Stimulated activated CD8-positive, alpha-beta memory T cell treated with anti-CD3 and anti-CD28 coated beads, Interleukin-4, amount 100 ng/mL, for 1 hour (primary cell): ENCODE results near the gene ZNF577.

Experiments used
- DNase-seq, 2 donors: peaks; one replicate each; pipeline ENCODE4 v3.0.0-alpha.2; 2020; ENCODE audit warnings: low read depth in 2 of 2, low spot score in 1 of 2

Gene ZNF577

GRCh38 chr19:51873097-51873496, 14.7 kb downstream of the ZNF577 start:
- DNase-seq: no peak

GRCh38 chr19:51861870-51862622, 25.7 kb downstream of the ZNF577 start:
- no peak for DNase-seq

DNA sequence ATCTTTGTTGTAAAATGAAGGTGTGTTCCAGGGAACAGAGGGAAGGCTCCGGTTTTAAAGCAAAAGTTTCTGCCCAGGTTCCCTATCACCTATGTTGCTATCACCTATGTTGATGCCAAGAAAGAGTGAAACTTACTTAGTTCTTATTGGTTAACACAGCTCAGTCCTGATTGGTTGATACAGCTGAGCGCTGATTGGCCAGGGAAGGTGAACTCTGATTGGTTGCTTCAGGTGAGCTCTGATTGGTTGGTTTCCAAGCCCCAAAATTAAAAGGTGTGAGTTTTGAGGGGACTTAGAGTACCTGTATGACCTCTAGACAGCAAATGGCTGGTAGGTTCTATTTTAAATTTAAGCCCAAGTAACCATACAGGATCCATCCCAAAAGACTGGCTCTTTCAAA, 50.6 kb downstream of the ZNF577 start:
- DNase-seq: no peak

GRCh38 chr19:51830274-51830673, 57.5 kb downstream of the ZNF577 start:
- DNase-seq: no peak

DNA sequence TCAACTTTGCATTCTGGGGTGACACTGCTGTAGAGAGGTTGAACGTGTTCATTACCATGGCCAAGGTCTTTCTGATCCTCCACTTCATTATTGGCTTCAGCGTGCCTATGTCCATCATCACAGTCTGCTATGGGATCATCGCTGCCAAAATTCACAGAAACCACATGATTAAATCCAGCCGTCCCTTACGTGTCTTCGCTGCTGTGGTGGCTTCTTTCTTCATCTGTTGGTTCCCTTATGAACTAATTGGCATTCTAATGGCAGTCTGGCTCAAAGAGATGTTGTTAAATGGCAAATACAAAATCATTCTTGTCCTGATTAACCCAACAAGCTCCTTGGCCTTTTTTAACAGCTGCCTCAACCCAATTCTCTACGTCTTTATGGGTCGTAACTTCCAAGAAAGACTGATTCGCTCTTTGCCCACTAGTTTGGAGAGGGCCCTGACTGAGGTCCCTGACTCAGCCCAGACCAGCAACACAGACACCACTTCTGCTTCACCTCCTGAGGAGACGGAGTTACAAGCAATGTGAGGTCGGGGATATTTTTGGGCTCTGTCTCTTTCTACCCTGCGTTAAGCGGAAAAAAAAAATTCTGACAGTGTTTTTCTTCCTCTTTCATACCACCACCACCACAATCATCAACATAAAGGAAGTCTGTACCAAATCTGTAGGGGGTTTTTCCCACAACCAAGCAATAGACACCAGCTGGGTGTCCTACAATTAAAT, 63.3 kb downstream of the ZNF577 start:
- no peak for DNase-seq

GRCh38 chr19:51822946-51823345, 64.8 kb downstream of the ZNF577 start:
- no peak for DNase-seq

DNA sequence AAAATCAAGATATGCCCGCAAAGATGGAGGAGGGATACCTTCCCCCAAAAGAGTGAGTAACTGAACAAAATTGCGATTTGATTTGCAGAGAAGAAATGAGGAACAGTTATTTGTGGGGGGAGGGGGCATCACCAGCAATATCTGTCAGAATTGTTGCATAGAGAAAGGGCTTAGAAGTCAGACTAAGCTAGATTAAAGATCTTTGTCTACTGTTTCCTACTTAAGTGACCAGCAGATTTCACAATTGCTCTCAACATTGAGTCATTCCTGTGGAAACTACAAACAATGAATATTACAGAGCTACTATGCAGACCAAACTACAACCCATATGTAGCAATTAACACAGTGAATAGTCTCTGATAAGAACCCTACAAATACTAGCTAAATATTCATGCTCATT, 65.4 kb downstream of the ZNF577 start:
- DNase-seq: no peak

GRCh38 chr19:51821921-51822320, 65.8 kb downstream of the ZNF577 start:
- no peak for DNase-seq

DNA sequence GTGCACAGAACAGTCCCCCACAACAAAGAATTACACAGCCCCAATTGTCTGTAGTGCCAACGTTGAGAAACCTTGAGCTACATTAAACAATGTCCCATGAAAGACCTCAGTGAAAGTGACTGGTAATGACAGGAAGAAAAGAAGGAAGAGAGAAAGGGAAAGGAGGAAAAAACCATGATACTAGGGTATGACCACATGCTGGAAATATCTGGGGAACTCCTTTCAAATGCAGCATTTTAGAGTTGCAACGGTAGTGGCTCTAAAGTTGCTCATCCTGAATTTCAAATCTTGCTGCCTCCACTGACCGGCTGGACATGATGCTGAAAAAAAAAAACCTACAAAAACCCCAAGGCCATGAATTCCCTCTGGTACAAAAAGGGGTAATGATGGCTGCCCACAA, 66.3 kb downstream of the ZNF577 start:
- DNase-seq: no peak
